CD4-positive, alpha-beta T cell treated with Interleukin-15 for 1 hour (primary cell): Measurements from ENCODE around the gene TENM4.
A peak's percentile ranks its signal among the peaks of the same experiment; 100 is the strongest.

Experiments used
- DNase-seq: peaks from one replicate; pipeline ENCODE4 v3.0.0-alpha.2; 2020

TENM4 gene

GRCh38 chr11:78821371-78822306 is 619.2 kb downstream of the TENM4 start:
- DNase-seq, result no peak

GRCh38 chr11:78820741-78821140 is 620.1 kb downstream of the TENM4 start:
- DNase-seq, result no peak

GRCh38 chr11:78818201-78818600 is 622.6 kb downstream of the TENM4 start:
- DNase-seq, result no peak

GRCh38 chr11:78815831-78816230 is 625.0 kb downstream of the TENM4 start:
- DNase-seq, result no peak

- DNase-seq, result no peak
These were observed 628.1 kb downstream of the TENM4 start for GRCh38 chr11:78812513-78813293.

GRCh38 chr11:78810559-78811009 is 630.2 kb downstream of the TENM4 start:
- no peak for DNase-seq

- DNase-seq, result no peak
These were observed 630.8 kb downstream of the TENM4 start for GRCh38 chr11:78809931-78810541.

GRCh38 chr11:78808923-78809322 is 631.9 kb downstream of the TENM4 start:
- DNase-seq, result no peak

GRCh38 chr11:78807351-78807750 is 633.5 kb downstream of the TENM4 start:
- no peak for DNase-seq

- peak; percentile 66 for DNase-seq
These were observed 634.4 kb downstream of the TENM4 start for GRCh38 chr11:78806214-78807004.

- no peak for DNase-seq
These were observed 635.8 kb downstream of the TENM4 start for GRCh38 chr11:78804991-78805390.

GRCh38 chr11:78803995-78804394 is 636.8 kb downstream of the TENM4 start:
- no peak for DNase-seq

GRCh38 chr11:78802058-78802761 is 638.6 kb downstream of the TENM4 start:
- DNase-seq, result peak; percentile 30

- peak; percentile 61 for DNase-seq
These were observed 639.5 kb downstream of the TENM4 start for GRCh38 chr11:78801161-78801884.

- no peak for DNase-seq
These were observed 640.1 kb downstream of the TENM4 start for GRCh38 chr11:78800756-78801155.

- DNase-seq, result no peak
These were observed 640.6 kb downstream of the TENM4 start for GRCh38 chr11:78800096-78800690.

GRCh38 chr11:78798663-78799062 is 642.2 kb downstream of the TENM4 start:
- DNase-seq, result peak; percentile 63

- DNase-seq, result no peak
These were observed 643.3 kb downstream of the TENM4 start for GRCh38 chr11:78797559-78797958.

GRCh38 chr11:78796956-78797355 is 643.9 kb downstream of the TENM4 start:
- DNase-seq, result no peak

GRCh38 chr11:78795621-78796261 is 645.1 kb downstream of the TENM4 start:
- DNase-seq, result no peak
